Astrocyte of the cerebellum (primary cell): ENCODE data around the gene MT1F.

Experiments used
- DNase-seq: peaks from one replicate; pipeline ENCODE4 v3.0.0-alpha.2; 2011; ENCODE audit warnings: low read depth
- H3K4me3 ChIP-seq: 2 replicates; pipeline ENCODE4 v1.5.1; 2011; ENCODE audit warnings: mild to moderate bottlenecking, low read depth, low read length, moderate library complexity
- CTCF ChIP-seq: IDR thresholded peaks from 2 replicates; pipeline ENCODE4 v1.5.1; 2012; ENCODE audit warnings: low read length, low read depth, moderate library complexity, mild to moderate bottlenecking; ENCODE audit errors: missing control alignments
- in situ Hi-C: cut with HindIII; loops from 2 replicates; pipeline ENCODE4 v1.10.0; 2017; ENCODE audit warnings: low sequenced_read_pairs

MT1F gene

GRCh38 chr16:56632156-56632847 lies 25.5 kb upstream of the MT1F start, which contains the start of gene MT1M:
Gene MT1M, plus strand, starts transcription at chr16:56632659. Its CDS starts 73 bp downstream, at chr16:56632732.
- in situ Hi-C loops: no loop called here
- peak within 1 kb of the TSS; percentile 38 for H3K4me3 ChIP-seq
- no peak for TF ChIP-seq CTCF
- DNase-seq: no peak

- no peak for TF ChIP-seq CTCF
- peak overlapping the region; percentile 38 for H3K4me3 ChIP-seq
- no peak for DNase-seq
- in situ Hi-C loops: no loop called here
Observed at GRCh38 chr16:56632848-56633365, 24.9 kb upstream of the MT1F start.

GRCh38 chr16:56633535-56633934 lies 24.2 kb upstream of the MT1F start:
- no peak for DNase-seq
- no peak for TF ChIP-seq CTCF
- no peak overlapping the region for H3K4me3 ChIP-seq
- in situ Hi-C loops: no loop called here

GRCh38 chr16:56634715-56635440 lies 22.9 kb upstream of the MT1F start:
- in situ Hi-C loops: no loop called here
- peak overlapping the region; percentile 15 for H3K4me3 ChIP-seq
- TF ChIP-seq CTCF: no peak
- no peak for DNase-seq

- no peak for TF ChIP-seq CTCF
- in situ Hi-C loops: no loop called here
- DNase-seq: no peak
- H3K4me3 ChIP-seq: peak overlapping the region; percentile 15
Observed at GRCh38 chr16:56635441-56635967, 22.3 kb upstream of the MT1F start.

GRCh38 chr16:56636616-56637413 lies 20.9 kb upstream of the MT1F start:
- no peak for DNase-seq
- H3K4me3 ChIP-seq: no peak overlapping the region
- in situ Hi-C loops: no loop called here
- no peak for TF ChIP-seq CTCF
